Esophagus squamous epithelium (tissue), 4 donors: ENCODE measurements around the gene NENF.

Experiments used
- POLR2A ChIP-seq, 4 donors: fragments of 450-650 bp; IDR thresholded peaks; one replicate each; pipeline ENCODE4 v1.6.1; 2017; ENCODE audit warnings: antibody characterized with exemption in 4 of 4, mild to moderate bottlenecking in 4 of 4, moderate library complexity in 3 of 4
- TF ChIP-seq, protein P1 (sequence below), 6 experiments: fragments of 450-650 bp in 4 of 6; fragments of 200-600 bp in 2 of 6; sonication (generic) in 2 of 6; IDR thresholded peaks; one replicate each; pipeline ENCODE4 v1.5.1; 2016 to 2019; ENCODE audit warnings: antibody characterized with exemption in 6 of 6, mild to moderate bottlenecking in 4 of 6, moderate library complexity in 4 of 6

- TF ChIP-seq, protein P1, sequence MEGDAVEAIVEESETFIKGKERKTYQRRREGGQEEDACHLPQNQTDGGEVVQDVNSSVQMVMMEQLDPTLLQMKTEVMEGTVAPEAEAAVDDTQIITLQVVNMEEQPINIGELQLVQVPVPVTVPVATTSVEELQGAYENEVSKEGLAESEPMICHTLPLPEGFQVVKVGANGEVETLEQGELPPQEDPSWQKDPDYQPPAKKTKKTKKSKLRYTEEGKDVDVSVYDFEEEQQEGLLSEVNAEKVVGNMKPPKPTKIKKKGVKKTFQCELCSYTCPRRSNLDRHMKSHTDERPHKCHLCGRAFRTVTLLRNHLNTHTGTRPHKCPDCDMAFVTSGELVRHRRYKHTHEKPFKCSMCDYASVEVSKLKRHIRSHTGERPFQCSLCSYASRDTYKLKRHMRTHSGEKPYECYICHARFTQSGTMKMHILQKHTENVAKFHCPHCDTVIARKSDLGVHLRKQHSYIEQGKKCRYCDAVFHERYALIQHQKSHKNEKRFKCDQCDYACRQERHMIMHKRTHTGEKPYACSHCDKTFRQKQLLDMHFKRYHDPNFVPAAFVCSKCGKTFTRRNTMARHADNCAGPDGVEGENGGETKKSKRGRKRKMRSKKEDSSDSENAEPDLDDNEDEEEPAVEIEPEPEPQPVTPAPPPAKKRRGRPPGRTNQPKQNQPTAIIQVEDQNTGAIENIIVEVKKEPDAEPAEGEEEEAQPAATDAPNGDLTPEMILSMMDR (IDR thresholded peaks at IDR 0.05): no peak
- no peak for TF ChIP-seq POLR2A (IDR thresholded peaks at IDR 0.05)
Measured at GRCh38 chr1:212452323-212453155, 19.8 kb downstream of the NENF start.
